NOMO-1 treated with DMSO at 0.1 percent for 48 hours (cell line): ENCODE data around the gene PTPMT1.
"Not testable (repeated sequence)": the region's sequence is repeated elsewhere in the genome, so short reads cannot be mapped to it uniquely, and the experiment has no call there.

Source experiments
- DNase-seq: peaks from one replicate; lab custom pipeline; 2025; ENCODE audit not compliant: unreplicated experiment; lab: John Stamatoyannopoulos, UW

Gene PTPMT1

DNA sequence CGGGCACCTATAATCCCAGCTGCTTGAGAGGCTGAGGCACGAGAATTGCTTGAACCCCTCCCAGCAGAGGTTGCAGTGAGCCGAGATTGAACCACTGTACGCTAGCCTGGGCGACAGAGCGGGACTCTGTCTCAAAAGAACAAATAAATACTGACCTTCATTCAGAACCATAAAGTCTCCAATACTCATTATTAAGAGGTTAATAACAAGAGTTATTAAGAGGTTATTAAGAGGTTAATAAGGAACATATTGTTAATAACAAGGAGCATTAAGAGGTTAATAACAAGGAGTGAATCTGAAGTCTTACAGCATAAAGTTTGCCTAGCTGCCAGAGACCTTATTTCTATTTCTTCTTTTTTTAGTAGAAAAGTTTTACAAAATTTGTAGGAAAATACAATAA, 20.1 kb upstream of the PTPMT1 start:
- no peak for DNase-seq

DNA sequence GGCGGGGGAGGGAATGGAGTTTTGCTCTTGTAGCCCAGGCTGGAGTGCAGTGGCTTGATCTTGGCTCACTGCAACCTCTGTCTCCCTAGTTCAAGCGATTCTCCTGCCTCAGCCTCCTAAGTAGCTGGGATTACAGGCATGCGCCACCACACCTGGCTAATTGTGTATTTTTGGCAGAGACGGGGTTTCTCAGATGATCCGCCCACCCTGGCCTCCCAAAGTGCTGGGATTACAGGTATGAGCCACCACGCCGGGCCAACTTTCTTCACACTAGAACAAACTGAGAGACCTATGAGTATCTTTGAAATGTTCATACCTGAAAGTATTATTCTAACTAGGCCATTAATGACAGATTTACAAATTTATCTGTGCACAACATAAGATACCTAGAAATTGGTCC, 19.1 kb upstream of the PTPMT1 start:
- DNase-seq, result not testable (repeated sequence)

DNA sequence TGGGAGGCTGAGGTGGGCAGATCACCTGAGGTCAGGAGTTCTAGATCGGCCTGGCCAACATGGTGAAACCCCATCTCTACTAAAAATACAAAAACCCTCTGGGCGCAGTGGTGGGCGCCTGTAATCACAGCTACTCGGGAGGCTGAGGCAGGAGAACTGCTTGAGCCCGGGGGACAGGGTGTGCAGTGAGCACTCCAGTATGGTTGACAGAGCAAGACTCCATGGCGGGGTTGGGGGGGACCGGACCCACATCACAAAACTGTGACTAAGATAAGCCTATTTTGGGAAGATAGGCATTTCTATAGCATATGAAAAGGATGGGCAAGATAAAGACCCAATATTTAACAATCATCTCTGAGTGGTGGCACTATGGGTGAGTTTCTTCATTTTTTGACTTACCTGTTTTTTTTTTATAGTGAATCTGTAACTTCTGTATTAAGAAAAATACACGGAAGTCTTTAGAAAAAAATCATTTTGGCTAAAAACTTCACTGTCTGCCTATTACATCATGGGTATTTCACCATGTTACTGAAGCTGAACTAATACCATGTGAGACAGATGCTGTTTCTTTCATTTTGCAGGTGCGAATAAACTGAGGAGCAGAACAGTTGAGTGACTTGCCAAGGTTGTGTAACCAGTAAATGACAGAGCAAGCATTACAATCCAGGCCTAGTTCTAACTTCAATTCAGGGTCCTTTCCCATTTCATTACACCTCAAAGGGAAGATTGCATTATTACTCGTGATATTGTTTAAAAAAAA, 14.9 kb upstream of the PTPMT1 start:
- DNase-seq, result peak; percentile 36

DNA sequence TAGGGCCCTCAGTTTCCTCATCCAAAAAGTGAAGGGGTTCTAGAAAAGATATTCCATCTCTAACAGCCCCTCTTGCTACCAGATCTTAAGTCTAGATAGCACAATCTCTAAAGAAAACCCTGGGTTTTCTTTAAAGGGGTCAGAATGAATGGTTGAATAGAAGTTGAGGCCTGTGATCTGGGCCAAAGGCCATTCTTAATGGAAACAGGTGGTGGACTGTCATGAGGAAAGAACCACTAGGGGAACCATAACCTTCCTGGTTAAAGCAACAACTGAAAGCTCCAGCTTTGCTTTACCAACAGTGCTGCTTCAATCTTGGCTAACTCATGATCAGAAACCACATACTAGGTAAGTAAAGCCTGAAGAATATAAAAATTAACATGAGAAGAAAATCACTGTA, 14.3 kb upstream of the PTPMT1 start:
- DNase-seq, result peak; percentile 39

DNA sequence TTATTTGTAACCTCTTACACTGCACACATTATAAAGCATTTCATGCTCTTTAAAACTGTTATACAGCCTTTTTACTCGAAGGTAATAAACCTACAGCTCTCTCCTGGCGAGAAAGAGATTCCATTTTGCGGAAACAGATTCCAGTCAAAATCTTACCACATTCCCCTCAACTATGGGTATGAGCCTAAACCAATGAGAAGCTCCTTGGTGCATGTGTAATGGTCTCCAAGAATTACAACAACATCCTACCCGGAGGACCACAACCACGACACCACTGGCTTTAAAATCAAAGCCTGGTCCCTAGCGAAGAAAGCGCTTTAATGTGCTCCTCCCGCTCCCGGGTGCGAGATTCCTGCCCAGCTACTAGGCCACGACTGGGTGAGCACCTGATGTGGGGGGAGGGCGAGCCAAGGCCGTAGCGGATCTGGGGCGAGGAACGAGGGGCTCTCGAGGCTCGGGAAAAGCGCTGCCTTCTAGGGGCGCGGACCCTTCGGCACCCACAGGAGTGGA, 13.3 kb upstream of the PTPMT1 start:
- peak; percentile 15 for DNase-seq

DNA sequence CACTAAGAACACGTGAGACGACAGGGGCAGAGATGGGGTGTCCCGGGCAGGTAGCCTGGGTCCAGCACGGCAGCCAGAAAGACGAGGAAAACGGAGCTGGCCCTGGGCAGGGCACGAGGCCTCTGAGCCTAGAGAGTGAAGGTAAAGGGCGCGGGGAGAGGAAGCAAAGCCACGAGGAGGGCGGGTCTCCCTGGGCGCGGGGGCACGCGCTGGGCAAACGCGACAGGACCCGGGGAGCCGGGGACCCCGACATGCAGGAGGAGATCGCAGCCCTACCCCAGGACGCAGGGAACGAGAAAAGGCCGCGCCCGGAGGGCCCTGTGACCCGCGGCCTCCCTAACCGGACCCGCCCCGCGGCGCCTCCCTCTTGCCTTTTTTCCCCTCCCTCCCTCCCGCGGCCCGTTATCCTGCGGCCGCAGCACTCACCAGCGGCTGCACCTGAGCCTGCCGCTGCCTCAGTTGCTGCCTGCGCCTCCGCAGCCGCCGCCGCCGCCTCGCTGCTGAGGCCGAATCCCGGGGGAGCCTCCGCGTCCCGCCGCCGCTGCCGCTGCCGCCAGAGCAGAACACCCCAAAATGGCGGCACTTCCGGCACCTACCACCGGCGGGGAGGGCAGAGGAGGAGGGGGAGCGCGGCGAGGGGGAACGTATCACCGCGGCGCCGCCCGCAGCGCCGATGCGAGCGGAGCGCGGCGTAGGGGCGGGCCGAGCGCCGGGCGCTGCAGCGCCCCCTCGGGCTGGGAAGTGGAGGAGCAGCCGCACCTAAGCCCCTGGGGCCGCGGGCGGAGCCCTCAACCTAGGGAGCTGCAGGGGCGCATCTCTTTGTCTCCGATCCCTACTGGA, 12.6 kb upstream of the PTPMT1 start, which contains the start of gene CELF1:
Gene CELF1 (minus strand): TSS at position 567 of the 840 bp plus-strand sequence. CDS start 53,609 bp downstream, outside the sequence.
- DNase-seq, result peak; percentile 89

DNA sequence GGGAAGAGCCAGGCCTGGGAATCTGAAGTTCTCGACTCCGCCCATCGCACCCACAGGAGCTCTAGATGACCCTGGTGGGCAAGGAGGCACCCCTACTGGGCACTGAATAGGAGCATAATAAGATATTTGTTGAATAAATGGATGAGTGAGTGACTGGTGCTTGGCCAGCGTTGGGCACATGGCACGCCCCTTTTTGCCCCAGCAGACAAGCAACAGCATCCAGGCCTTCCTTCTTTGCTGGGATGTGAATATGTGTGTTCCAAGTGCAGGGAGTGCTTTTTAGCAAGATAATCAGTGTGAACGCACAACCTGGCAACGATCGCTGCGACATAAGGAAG, 12.0 kb upstream of the PTPMT1 start:
- DNase-seq, result no peak

DNA sequence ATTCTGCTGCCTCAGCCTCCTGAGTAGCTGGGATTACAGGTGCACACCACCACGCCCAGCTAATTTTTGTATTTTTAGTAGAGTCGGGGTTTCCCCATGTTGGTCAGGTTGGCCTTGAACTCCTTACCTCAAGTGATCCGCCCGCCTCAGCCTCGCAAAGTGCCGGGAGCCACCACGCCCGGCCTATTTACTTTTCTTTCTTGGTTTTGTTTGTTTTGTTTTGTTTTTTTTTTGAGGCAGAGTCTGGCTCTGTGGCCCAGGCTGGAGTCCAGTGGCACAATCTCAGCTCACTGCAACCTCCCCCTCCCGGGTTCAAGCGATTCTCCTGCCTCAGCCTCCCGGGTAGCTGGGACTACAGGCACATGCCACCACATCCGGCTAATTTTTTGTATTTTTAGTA, 8.4 kb upstream of the PTPMT1 start:
- DNase-seq, result not testable (repeated sequence)

DNA sequence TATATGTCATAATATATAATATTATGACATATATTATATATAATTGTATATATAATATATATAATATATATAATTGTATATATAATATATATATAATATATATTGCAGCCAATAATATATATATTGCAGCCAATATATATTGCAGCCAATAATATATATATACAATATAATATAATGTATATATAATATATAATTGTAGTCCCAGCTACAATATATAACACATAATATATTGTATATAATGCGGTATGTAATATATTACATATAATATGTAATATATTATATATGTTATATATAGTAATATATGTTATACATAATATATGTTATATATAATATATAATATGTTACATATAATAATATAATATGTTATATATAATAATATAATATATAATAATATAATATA, 6.7 kb upstream of the PTPMT1 start:
- DNase-seq, result no peak

DNA sequence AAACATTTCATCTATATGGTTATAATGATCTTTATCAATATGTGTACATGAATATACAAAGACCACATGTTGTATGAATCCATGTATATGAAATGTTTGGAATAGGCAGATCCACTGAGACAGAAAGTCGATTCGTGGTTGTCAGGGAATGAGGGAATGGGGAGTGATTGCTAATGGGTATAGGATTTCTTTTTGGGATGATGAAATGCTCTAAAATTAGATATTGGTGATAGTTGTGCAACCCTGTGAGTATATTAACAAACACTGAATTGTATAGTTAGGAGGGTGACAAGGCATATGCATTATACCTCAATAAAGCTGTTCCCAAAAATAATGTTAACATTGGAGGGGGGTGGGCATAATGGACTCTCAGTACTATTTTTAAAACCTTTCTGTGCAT, 5.0 kb upstream of the PTPMT1 start:
- peak; percentile 36 for DNase-seq

DNA sequence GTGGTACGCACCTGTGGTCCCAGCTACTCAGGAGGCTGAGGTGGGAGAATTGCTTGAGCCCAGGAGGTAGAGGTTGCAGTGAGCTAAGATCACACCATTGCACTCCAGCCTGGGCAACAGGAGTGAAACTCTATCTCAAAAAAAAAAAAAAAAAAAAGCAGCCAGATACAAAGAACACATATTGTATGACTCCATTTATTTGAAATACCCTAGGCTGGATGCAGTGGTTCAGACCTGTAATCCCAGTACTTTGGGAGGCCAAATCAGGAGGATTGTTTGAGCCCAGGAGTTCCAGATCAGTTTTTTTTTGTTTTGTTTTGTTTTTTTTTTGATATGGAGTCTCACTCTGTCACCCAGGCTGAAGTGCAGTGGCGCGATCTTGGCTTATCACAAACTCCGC, 3.0 kb upstream of the PTPMT1 start:
- not testable (repeated sequence) for DNase-seq

DNA sequence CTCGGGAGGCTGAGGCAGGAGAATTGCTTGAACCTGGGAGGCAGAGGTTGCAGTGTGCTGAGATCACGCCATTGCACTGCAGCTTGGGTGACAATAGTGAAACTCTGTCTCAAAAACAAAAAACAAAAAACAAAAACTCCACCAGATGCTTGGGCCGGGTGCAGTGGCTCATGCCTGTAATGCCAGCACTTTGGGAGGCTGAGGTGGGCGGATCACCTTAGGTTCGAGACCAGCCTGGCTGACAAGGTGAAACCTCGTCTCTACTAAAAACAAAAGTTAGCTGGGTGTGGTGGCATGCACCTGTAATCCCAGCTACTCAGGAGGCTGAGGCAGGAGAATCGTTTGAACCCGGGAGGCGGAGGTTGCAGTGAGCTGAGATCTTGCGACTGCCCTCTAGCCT, 1.0 kb upstream of the PTPMT1 start:
- DNase-seq, result not testable (repeated sequence)

DNA sequence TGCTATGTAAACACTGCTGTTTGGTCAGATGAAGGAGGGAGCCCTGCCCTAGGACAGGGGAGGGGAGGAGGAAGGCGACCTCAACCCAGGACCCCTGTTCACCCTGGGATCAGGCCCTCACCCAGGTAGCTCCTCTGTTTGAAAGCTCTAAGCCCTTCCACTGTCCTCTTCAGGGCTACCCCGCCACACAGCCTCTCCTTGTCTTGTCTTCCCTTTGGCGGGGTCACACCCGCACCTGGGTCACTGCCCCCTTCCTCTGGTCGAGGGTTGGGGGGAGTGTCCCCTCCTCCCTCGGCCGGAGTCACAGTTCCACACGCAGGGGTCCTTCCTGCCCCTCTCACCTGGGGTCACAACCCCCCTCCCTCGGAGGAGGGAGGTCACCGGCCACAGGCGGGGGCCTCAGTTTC, 463 bp upstream of the PTPMT1 start:
- DNase-seq, result no peak

DNA sequence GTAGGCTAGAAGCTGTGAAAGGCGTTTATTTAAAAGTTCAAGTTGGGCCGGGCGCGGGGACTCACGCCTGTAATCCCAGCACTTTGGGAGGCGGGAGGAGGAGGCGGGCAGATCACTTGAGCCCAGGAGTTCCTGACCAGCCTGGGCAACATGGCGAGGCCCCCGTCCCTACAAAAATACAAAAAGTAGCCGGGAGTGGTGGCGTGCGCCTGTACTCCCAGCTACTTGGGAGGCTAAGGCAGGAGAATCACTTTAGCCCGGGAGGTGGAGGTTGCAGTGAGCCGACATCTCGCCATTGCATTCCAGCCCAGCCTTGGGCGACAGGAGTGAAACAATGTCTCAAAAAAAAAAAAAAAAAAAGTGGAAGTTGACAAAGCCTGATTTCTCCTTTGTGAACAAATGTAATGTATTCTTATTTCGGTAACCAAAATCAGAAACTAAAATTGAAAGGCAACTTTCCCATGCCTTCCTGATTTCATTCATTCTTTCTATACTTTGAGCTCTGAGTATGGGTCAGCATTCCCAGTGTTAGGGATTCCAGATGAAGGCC, 825 bp downstream of the PTPMT1 start:
- no peak for DNase-seq

DNA sequence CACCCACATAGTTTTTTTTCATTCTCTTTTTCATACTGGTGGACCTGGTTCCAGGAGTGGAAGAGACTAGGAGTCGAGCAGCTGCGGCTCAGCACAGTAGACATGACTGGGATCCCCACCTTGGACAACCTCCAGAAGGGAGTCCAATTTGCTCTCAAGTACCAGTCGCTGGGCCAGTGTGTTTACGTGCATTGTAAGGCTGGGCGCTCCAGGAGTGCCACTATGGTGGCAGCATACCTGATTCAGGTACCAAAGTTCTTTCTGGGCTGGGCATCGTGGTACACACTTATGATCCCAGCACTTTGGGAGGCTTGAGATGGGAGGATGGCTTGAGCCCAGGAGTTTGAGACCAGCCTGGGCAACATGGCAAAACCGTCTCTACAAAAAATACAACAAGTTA, 4.2 kb downstream of the PTPMT1 start:
- no peak for DNase-seq

DNA sequence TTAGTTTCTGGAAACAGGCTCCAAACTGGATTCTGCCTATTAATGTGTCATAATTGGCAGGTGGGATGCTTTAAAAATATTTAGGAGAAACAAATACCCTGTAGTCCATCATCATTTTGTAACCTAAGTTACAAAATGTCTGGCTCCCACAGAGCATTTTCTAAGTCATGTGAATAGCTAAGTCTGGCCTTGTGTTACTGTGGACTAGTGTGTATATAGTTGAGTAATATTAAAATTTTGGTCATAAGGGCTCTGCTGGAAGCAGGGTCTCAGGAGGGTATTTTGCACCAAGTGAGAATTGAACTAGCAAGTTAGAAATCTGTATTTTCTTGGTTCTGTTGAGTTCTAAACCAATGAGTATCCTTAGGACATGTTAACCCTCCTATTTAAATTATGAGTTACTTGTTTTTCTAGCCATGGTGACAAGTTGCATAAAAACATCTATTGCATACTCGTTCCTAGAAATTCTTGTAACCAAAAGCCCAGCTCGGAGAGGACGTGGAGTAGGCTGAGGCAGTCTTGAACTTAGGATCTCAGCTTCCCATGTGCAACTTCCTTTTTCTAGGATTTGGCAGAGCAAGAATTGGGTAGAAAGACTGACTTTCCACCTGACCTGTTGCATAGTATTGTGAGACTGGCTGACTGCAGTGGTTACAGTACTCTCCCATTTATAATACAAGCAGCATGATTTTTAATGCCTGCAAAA, 5.4 kb downstream of the PTPMT1 start:
- DNase-seq, result no peak

DNA sequence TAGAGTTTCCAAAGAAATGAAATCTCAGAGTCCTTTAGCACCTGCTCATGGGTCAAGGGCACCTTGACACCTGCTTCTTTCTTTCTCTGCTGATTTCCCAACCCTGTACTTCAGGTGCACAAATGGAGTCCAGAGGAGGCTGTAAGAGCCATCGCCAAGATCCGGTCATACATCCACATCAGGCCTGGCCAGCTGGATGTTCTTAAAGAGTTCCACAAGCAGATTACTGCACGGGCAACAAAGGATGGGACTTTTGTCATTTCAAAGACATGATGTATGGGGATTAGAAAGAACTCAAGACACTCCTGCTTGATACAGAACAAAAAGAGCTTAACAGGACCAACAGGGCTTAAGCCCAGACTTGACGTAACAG, 5.9 kb downstream of the PTPMT1 start:
- DNase-seq, result no peak

DNA sequence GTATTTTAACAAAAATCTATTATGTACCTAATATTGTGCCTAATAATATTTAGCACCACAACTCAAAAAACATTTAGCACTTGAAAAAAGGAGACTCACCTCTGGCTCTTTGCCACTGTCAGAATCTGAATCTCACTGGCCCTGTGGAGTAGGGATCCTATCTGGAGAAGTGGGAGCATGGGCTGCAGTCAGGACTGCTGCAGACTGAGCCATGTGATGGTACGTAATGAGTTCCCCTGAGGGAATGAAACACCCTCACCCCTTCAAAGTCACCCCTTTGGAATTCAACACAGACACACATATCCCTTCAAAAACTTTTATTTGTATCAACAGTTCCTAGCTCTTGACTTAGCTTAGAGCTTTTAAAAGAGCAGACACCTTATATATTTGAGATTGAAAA, 6.5 kb downstream of the PTPMT1 start:
- no peak for DNase-seq

DNA sequence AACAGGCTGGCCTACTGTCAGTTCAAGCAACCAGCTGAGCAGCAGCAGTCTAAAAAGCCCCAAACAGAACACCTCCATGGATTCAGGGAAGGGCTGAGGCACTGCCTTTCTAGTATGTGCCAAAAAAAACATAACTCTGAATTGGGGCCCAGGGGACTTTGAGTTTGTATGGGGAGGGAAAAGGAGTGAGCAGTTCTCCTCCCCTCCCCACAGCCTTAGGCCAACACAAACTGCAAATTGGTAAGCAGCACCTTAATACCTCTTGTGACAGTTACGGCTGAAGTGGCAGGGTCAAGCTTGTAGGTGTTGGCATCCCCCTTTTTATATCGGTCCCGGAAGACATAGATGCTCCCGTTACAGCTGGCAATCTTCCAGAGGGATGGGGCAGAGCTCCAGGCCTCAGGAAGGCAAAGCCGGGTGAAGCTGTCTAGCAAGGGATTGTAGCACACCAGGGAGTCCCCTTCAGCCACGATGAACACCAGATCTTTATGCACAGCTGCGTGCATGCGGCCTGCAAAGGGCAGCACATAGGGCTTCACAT, 7.4 kb downstream of the PTPMT1 start:
- no peak for DNase-seq

DNA sequence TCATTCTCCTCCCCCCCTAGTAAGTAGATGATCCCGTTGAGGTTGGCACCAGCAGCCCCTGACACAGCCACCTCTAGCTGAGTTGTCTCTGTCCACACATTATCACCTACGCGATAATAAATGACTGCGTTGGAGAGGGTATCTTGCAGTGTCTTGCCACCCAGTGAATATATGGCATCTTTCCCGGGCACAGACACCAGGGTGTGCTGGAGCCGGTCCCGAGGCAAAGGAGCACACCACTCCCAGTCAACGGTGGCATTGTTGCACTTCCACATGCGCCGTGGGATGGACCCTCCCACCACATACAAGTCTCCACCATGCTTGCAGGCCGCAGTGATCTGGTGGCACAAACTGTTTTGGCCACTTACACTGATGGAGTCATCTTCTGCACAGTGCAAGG, 7.9 kb downstream of the PTPMT1 start:
- DNase-seq, result no peak

DNA sequence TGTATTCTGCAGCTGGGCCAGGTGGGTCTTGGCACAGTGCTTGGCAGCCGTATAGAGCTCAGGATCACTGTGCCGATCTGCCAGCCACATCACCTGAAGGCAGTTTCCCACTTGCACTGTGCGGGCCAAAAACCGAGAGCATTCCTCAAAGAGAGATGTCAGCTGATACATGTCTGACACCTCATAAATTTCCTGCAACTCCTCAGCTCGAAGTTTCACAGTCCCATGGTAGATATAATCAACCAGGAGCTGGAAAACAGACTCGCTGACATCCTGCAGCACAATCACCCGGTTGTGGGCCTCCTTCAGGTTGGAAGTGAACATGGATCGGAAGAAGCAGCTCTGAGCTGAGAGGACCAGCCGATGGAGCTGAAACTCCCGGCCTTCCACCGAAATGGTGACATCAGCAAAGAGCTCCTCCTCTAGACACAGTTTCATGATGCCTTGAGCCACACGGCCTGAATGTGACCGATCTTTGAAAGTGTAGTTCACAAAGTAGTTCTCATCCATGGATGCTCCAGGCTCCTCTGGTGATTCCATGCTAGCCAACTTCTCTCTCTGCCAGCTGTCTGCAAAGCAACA, 12.2 kb downstream of the PTPMT1 start:
- no peak for DNase-seq
